Erythroblast (primary cell): ENCODE measurements around the gene COP1.
"Not testable (repeated sequence)": the region's sequence is repeated elsewhere in the genome, so short reads cannot be mapped to it uniquely, and the experiment has no call there.

Source experiments
- DNase-seq, 2 experiments: peaks; one replicate each; lab custom pipeline; 2025; lab: John Stamatoyannopoulos, UW
- GATA1 ChIP-seq: IDR thresholded peaks from 2 replicates; pipeline ENCODE4 v1.6.1; 2011; ENCODE audit warnings: low read depth, mild to moderate bottlenecking, control low read depth, low read length, moderate library complexity
- POLR2A ChIP-seq: IDR thresholded peaks from 2 replicates; pipeline ENCODE4 v1.6.1; 2011; ENCODE audit warnings: mild to moderate bottlenecking, low read length

COP1 gene

GRCh38 chr1:176141449-176141848 is 65.6 kb downstream of the COP1 start:
- peak; percentile 18 to 71 for DNase-seq
- TF ChIP-seq GATA1 (no peak), POLR2A (no peak)

- TF ChIP-seq POLR2A (no peak), GATA1 (no peak)
- no peak for DNase-seq
Measured at GRCh38 chr1:176136891-176137290, 70.2 kb downstream of the COP1 start.

DNA sequence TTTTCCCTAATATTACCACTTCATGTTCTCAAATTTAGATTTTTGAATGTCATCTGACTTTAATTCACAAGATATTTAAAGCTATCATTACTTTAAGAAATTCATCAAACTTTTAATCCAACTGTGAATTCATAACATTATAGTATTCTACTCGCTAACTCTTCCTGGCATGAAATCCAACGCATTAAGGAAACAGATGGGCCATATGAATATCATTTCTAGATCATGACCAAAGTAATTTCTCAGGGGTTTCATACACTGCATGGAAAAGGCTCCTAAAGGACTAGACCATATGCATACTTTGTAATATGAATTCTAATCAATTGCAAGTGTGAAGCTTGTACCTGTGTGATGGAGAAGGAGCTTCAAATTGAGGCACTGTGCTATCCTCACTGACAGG is 72.4 kb downstream of the COP1 start:
- no peak for DNase-seq
- TF ChIP-seq GATA1 (no peak), POLR2A (no peak)

DNA sequence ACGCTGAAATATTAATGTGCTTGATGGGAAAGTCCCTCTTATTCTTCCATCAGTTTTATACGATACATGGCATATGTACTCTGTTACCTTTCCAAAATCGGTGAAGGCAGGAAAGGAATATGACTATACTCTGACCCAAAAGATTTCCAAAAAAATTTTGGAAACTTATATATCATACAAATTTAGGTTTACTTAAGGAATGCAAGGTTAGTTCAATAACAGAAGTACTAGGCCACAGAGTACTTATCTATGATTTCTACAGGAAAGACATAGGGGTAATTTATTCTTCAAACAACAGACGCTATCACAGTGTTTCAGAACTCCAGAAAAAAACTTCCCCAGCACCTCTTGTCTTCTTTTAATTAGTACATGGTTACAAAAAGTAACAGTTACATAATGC is 84.8 kb downstream of the COP1 start:
- TF ChIP-seq GATA1 = no peak
- TF ChIP-seq POLR2A = no peak

GRCh38 chr1:176119549-176119948 is 87.5 kb downstream of the COP1 start:
- DNase-seq = peak; percentile 20 to 25
- TF ChIP-seq POLR2A = no peak
- no peak for TF ChIP-seq GATA1

More for the DNA sequence above, 84.8 kb downstream of the COP1 start:
- DNase-seq = no peak

- no peak for DNase-seq
- no peak for TF ChIP-seq POLR2A
- TF ChIP-seq GATA1 = no peak
Measured at GRCh38 chr1:176118985-176119384, 88.1 kb downstream of the COP1 start.

DNA sequence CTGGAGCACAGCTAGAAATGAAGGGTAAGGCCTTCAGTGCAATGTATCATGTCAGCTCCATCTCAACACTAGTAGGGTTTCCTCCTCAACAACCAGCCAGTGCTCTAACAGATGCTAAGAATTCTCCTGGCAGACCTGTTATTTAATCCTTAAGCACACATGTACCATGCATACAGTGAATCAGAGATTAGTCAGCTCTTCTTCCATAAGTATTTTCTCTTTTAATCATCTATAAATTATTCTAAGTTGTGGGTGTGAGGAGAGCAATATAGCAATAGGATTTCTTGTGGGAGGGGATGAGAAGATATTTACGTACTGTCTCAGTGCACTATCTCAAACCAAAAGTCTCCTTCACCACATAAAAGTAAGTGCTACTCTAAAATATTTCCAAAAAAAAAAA is 95.3 kb downstream of the COP1 start:
- no peak for DNase-seq

GRCh38 chr1:176110203-176110602 is 96.9 kb downstream of the COP1 start:
- no peak for DNase-seq

More for the DNA sequence above, 95.3 kb downstream of the COP1 start:
- no peak for TF ChIP-seq POLR2A
- no peak for TF ChIP-seq GATA1

GRCh38 chr1:176102768-176103350 is 104.2 kb downstream of the COP1 start:
- DNase-seq = no peak
- TF ChIP-seq GATA1 (no peak), POLR2A (no peak)

More at GRCh38 chr1:176110203-176110602, 96.9 kb downstream of the COP1 start:
- TF ChIP-seq POLR2A (no peak), GATA1 (no peak)

- no peak for TF ChIP-seq GATA1
- TF ChIP-seq POLR2A = no peak
- peak in 1 of 2 experiments; percentile 10 for DNase-seq
Measured at GRCh38 chr1:176101951-176102642, 105.0 kb downstream of the COP1 start.

GRCh38 chr1:176098560-176098959 is 108.5 kb downstream of the COP1 start:
- TF ChIP-seq POLR2A = no peak
- no peak for TF ChIP-seq GATA1

GRCh38 chr1:176096015-176096414 is 111.1 kb downstream of the COP1 start:
- TF ChIP-seq POLR2A (no peak), GATA1 (no peak)
- no peak for DNase-seq

More at GRCh38 chr1:176098560-176098959, 108.5 kb downstream of the COP1 start:
- no peak for DNase-seq

DNA sequence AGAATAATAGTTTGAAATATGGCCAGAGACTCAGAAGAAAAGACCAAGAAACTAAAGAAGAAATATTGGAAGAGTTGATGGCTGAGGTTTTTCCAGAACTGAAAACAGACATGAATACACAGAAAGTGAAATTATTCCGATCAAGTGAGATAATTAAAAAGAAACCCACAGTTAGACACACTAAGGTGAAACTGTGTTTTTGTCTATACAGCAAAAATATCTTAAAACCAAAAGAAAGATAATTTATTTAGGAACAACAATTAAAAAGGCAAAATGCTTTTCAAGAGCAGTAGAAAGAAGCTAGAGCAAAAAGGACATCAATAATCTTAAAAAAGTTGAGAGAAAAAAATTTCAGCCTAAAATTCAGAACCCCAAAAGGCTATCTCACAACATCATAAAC is 116.3 kb downstream of the COP1 start:
- no peak for DNase-seq
- TF ChIP-seq GATA1 = no peak
- no peak for TF ChIP-seq POLR2A

DNA sequence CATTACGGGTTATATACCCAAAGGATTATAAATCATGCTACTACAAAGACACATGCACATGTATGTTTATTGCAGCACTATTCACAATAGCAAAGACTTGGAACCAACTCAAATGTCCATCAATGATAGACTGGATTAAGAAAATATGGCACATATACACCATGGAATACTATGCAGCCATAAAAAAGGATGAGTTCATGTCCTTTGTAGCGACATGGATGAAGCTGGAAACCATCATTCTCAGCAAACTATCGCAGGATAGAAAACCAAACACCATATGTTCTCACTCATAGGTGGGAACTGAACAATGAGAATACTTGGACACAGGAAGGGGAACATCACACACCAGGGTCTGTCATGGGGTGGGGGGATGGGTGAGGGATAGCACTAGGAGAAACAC is 119.3 kb downstream of the COP1 start:
- not testable (repeated sequence) for DNase-seq
